Testis (tissue), 3 donors: ENCODE data around the gene C3orf85. TPM values are rescaled to one million over a fixed set of nuclear protein-coding genes. Genes with fewer than 3 reads are reported as not detected.

ENCODE experiments used
- DNase-seq: peaks from one replicate; pipeline ENCODE4 v3.0.0-alpha.2; 2019
- H3K27ac ChIP-seq, 2 donors: fragments of 200-600 bp; sonication (generic); one replicate each; pipeline ENCODE4 v1.5.1; 2019
- H3K27me3 ChIP-seq: fragments of 200-600 bp; sonication (generic); one replicate; pipeline ENCODE4 v1.5.1; 2019
- H3K36me3 ChIP-seq: fragments of 200-600 bp; sonication (generic); one replicate; pipeline ENCODE4 v1.5.1; 2017; ENCODE audit warnings: low read depth; ENCODE audit errors: missing control alignments
- H3K4me1 ChIP-seq: fragments of 200-600 bp; sonication (generic); one replicate; pipeline ENCODE4 v1.5.1; 2019
- H3K4me3 ChIP-seq, 2 donors: fragments of 200-600 bp; sonication (generic); one replicate each; pipeline ENCODE4 v1.5.1; 2017 to 2019
- H3K9me3 ChIP-seq: fragments of 200-600 bp; sonication (generic); one replicate; pipeline ENCODE4 v1.5.1; 2017
- POLR2A ChIP-seq: fragments of 450-650 bp; IDR thresholded peaks from one replicate; pipeline ENCODE4 v1.6.1; 2017; ENCODE audit warnings: antibody characterized with exemption, mild to moderate bottlenecking, moderate library complexity
- WGBS, 2 donors: methylation state at CpG; one replicate each; pipeline ENCODE4 v1.1.5; 2018; 5-methylcytosine and 5-hydroxymethylcytosine counted together
- intact Hi-C: fragments of 100-400 bp; cut with DNase I; formaldehyde crosslinking; loops from one replicate; pipeline ENCODE4 v1.15.1; 2023; ENCODE audit warnings: low total_unique reads
- polyA plus RNA-seq: library from polyadenylated mRNA; stranded (reverse); fragments of 350-450 nt; fragmentation: Illumina TruSeq; extraction: RNeasy Lipid Tissue Mini Kit (QIAGEN cat#74804); gene quantifications from one replicate; pipeline ENCODE4 v1.2.3, GENCODE V29; 2014; ENCODE audit warnings: low read depth, low replicate concordance; ENCODE audit not compliant: insufficient read depth
- total RNA-seq, 2 donors: library from RNA; depleted of rRNA; stranded (reverse); fragments of >200 nt; gene quantifications; one replicate each; pipeline ENCODE4 v1.2.3, GENCODE V29; 2016
- TF ChIP-seq, protein P1 (sequence below), 3 experiments: fragments of 450-650 bp in 2 of 3; fragments of 200-600 bp in 1 of 3; sonication (generic) in 1 of 3; IDR thresholded peaks; one replicate each; pipeline ENCODE4 v1.5.1; 2016 to 2019; ENCODE audit warnings: antibody characterized with exemption in 3 of 3, mild to moderate bottlenecking in 2 of 3, moderate library complexity in 1 of 3

The C3orf85 gene
- total and polyA plus RNA-seq, 3 donors from 2014 or later, result 2.2 TPM; not detected in 2

GRCh38 chr3:109175411-109175810 is 38.9 kb downstream of the C3orf85 start:
- H3K9me3 ChIP-seq, result no peaks in the 10 kb centered on the region
- no peaks in the 10 kb centered on the region for H3K27me3 ChIP-seq
- no peak overlapping the region for H3K4me3 ChIP-seq
- no peak for DNase-seq
- intact Hi-C loops, result no loop called here
- TF ChIP-seq, protein P1, sequence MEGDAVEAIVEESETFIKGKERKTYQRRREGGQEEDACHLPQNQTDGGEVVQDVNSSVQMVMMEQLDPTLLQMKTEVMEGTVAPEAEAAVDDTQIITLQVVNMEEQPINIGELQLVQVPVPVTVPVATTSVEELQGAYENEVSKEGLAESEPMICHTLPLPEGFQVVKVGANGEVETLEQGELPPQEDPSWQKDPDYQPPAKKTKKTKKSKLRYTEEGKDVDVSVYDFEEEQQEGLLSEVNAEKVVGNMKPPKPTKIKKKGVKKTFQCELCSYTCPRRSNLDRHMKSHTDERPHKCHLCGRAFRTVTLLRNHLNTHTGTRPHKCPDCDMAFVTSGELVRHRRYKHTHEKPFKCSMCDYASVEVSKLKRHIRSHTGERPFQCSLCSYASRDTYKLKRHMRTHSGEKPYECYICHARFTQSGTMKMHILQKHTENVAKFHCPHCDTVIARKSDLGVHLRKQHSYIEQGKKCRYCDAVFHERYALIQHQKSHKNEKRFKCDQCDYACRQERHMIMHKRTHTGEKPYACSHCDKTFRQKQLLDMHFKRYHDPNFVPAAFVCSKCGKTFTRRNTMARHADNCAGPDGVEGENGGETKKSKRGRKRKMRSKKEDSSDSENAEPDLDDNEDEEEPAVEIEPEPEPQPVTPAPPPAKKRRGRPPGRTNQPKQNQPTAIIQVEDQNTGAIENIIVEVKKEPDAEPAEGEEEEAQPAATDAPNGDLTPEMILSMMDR (IDR thresholded peaks at IDR 0.05), result no peak
- TF ChIP-seq POLR2A, result no peak
- H3K36me3 ChIP-seq, result no peaks in the 10 kb centered on the region
- WGBS, 2 donors, result 72 to 85% methylated on average over 3 of the region's 3 CpGs
- no peaks in the 10 kb centered on the region for H3K4me1 ChIP-seq
- no peak overlapping the region for H3K27ac ChIP-seq

DNA sequence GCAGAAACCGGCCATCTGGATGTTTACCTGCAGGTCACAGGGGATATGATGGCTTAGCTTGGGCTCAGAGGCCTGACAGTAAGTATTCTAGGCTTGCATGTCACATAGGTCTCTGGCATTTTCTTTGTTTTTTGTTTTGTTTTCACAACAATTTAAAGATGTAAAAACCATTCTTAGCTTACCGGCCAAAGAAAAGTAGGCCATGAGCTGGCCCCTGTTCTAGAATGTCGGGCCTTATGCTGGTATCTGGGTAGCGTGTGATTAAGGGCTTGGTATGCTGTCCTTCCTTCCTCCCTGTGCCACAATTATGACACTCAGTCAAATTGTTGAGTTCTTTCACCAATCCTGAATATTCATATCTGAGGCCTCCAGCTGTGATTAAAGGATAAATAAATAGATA is 40.2 kb downstream of the C3orf85 start:
- Histone ChIP-seq H3K27ac (no peak overlapping the region), H3K27me3 (no peaks in the 10 kb centered on the region), H3K36me3 (no peaks in the 10 kb centered on the region), H3K9me3 (no peaks in the 10 kb centered on the region), H3K4me1 (no peaks in the 10 kb centered on the region), H3K4me3 (no peak overlapping the region)
- intact Hi-C loops, result no loop called here
- no peak for DNase-seq
- TF ChIP-seq, protein P1 (IDR thresholded peaks at IDR 0.05), result no peak
- no peak for TF ChIP-seq POLR2A
- WGBS, 2 donors, result 95 to 100% methylated on average over 4 of the region's 4 CpGs

- Histone ChIP-seq H3K9me3 (no peaks in the 10 kb centered on the region), H3K27me3 (no peaks in the 10 kb centered on the region), H3K4me3 (no peak overlapping the region), H3K27ac (no peak overlapping the region), H3K4me1 (no peaks in the 10 kb centered on the region), H3K36me3 (no peaks in the 10 kb centered on the region)
- TF ChIP-seq POLR2A, result no peak
- TF ChIP-seq, protein P1 (IDR thresholded peaks at IDR 0.05), result no peak
- 87 to 92% methylated on average over 5 of the region's 5 CpGs for WGBS, 2 donors
- no peak for DNase-seq
- intact Hi-C loops, result no loop called here
Observed at GRCh38 chr3:109177908-109178307, 41.4 kb downstream of the C3orf85 start.

GRCh38 chr3:109178708-109179107 is 42.2 kb downstream of the C3orf85 start:
- H3K4me3 ChIP-seq, result no peak overlapping the region
- no peaks in the 10 kb centered on the region for H3K9me3 ChIP-seq
- no peaks in the 10 kb centered on the region for H3K27me3 ChIP-seq
- no peak overlapping the region for H3K27ac ChIP-seq
- no peak for DNase-seq
- H3K4me1 ChIP-seq, result no peaks in the 10 kb centered on the region
- TF ChIP-seq POLR2A, result no peak
- TF ChIP-seq, protein P1 (IDR thresholded peaks at IDR 0.05), result no peak
- intact Hi-C loops, result no loop called here
- WGBS, 2 donors, result 43 to 58% methylated on average over 1 of the region's 1 CpG
- no peaks in the 10 kb centered on the region for H3K36me3 ChIP-seq

DNA sequence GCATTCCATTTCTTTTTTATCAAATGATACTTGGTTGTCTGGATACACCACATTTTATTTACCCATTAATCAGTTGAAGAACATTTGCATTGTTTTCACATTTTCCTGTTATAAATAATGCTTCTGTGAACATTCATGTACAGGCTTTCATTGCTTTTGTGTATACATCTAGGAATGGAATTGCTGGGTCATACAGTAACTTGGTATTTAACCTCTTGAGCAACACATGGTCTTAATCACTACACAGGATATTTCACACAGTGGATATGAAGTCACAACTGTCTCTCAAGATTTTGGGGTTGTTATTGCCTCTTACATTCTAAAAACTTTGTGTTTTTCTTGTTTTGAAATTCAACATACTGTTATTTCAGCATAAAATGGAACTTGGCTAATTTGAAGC is 48.2 kb downstream of the C3orf85 start:
- Histone ChIP-seq H3K27me3 (no peaks in the 10 kb centered on the region), H3K27ac (no peak overlapping the region), H3K9me3 (no peaks in the 10 kb centered on the region), H3K4me3 (no peak overlapping the region), H3K4me1 (no peaks in the 10 kb centered on the region), H3K36me3 (no peaks in the 10 kb centered on the region)
- TF ChIP-seq POLR2A, result no peak
- TF ChIP-seq, protein P1 (IDR thresholded peaks at IDR 0.05), result no peak
- no peak for DNase-seq
- intact Hi-C loops, result no loop called here
